ENCODE results near the gene COMMD7.
A peak's percentile ranks its signal among the peaks of the same experiment; 100 is the strongest.

The COMMD7 gene

DNA sequence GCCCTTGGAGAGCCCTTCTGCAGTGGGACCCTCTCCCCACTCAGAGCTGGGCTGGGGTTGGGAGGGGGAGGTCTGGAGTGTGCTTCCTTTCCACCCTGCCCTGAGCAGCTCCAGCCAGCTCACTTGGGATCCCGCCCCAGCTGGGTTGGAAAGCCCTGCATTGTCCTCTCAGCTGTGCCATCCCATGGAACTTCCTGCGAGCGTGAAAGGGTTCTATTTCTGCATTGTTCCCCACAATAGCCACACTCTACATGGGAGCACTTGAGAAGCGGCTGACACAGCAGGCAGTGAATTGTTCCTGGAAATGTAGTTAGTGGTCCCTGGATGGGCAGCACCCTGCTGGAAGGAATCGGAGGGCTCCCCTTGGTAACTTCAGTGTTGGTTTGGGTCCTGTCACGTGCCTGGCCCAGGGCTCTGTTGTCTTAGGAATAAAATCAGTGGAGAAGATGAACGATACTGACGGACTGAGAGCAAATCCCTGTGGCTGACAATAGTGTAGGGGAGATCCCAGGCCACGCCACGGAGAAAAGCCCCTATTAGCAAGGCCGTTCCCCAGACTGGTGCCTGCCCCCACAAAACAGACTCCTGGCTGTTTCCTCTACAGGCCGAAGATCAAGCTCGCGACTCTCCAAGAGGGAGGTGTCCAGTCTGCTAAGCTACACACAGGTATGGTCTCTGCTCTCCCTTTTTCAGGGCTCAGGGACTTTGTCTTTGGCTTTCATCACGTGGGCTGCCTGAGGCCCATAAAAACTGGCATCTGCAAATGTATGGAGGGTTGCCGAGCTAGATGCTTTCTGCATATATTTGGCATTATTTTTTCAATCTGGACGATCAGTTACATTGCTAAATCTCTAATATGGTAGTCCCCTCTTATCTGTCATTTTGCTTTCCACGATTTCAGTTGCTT, 37.7 kb upstream of the COMMD7 start:
- Histone ChIP-seq H4K20me1 (no peaks in the 10 kb centered on the region), H3K27ac (peak overlapping the region; percentile 44), H3K9ac (peak overlapping the region; percentile 17; the same call in 1 of the 2 replicates), H3K36me3 (peaks cover 17% of the 10 kb centered on the region; the same call in 1 of the 2 replicates), H3K4me1 (peaks cover 67% of the 10 kb centered on the region), H3K4me2 (peak overlapping the region; percentile 70), H3K27me3 (no peaks in the 10 kb centered on the region), H3K4me3 (no peak overlapping the region), H3K9me3 (no peaks in the 10 kb centered on the region)
- TF ChIP-seq Cebpa-rat (IDR thresholded peaks at IDR 0.05) = no peak

DNA sequence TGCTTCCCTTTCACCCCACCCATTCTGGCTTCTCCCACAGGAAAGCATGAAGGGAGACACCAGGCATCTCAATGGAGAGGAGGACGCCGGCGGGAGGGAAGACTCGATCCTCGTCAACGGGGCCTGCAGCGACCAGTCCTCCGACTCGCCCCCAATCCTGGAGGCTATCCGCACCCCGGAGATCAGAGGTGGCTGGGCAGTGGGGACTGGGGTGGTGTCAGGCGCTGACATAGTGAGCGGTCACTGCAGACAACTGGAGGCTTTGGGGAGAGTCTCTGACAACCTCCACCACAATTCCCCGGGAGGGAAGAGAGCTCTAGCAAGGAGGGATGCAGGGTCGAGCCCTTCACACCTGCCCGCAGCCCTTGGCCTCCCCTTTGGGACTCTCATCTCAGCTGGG, 37.0 kb upstream of the COMMD7 start:
- Histone ChIP-seq H3K27me3 (no peaks in the 10 kb centered on the region), H3K36me3 (peaks cover 10% of the 10 kb centered on the region; the same call in 1 of the 2 replicates), H3K4me1 (peaks cover 73% of the 10 kb centered on the region), H4K20me1 (no peaks in the 10 kb centered on the region), H3K4me2 (peak overlapping the region; percentile 70), H3K4me3 (no peak overlapping the region), H3K27ac (peak overlapping the region; percentile 44; the same call in 1 of the 2 replicates), H3K9me3 (no peaks in the 10 kb centered on the region), H3K9ac (0 out of 2 replicates have a peak overlapping the region, but pooled peaks have one; percentile 6)
- TF ChIP-seq Cebpa-rat (IDR thresholded peaks at IDR 0.05) = no peak

DNA sequence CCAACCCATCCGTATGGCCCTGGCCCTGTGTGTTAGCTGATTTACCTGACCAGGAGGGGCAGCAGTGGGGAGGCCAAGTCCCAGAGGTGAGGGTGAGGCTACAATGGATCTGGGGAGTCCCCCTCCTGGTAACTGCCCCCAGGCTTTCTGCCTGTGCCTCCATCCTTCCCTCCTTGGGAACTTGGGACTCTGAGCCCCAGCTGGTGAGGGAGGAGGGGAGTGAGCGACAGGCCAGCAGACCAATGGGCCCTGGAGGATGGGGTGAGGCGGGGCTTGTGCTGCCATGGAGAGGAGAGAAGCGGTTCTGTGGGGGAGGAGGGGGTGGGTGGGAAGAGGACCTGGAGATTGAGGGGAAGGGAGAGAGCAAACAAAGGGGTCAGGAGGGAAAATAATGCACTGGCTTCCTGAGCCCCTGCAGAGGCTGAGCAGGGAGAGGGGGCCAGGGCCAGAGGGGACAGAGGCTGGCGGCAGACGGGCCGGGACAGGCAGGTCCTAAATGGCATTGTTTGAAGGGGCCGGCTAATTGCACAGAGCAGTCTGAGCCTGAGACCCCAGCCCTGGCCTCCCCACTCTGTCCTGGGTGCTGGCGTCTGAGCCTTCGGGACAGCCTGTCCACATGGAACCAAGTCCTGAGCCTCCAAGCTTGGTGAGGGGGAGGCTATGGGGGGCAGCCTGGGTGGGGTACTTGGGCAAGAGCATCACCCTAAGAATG, 36.4 kb upstream of the COMMD7 start:
- Histone ChIP-seq H3K4me3 (no peak overlapping the region), H3K4me2 (peak overlapping the region; percentile 70), H3K9ac (no peak overlapping the region)

DNA sequence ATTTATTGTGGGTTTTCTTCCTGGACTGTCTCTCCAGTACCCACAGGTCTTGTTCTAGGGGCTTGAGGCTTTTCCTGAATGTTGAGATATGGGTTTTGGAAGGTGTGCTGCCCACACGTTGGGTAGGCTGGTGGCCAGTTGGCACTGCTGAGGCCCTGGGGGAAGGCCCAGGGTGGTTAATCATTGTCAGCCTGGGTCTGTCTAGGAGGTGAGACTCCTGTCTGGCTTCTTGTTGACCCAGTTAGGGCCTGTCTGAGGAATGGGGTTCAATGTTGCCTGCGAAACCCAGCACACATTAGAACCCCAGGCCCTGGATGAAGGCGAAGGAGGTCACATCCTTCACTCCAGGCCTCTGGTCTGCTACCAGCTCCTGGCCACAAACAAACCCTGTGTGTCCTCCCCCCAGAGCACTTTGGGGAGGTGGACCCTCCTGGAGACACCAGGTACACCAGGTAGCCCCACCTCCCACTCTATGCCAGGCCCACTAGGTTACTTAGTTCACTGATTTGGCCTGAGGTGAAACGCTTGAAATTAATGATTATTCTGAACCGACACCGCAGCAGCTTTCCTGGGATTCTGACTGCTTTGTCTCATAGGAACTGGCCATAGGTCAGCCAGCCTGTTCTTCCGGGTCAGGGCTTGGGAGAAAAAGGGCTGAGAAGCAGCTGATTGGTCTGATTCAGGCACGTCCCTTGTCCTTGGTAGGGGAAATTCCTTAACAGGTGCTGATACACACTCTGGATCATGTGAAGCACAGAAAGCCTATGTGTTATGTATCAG, 34.1 kb upstream of the COMMD7 start:
- H4K20me1 ChIP-seq = no peaks in the 10 kb centered on the region
- no peak overlapping the region for H3K9ac ChIP-seq
- H3K36me3 ChIP-seq = no peaks in the 10 kb centered on the region
- no peaks in the 10 kb centered on the region for H3K9me3 ChIP-seq
- peak overlapping the region; percentile 38 for H3K4me2 ChIP-seq
- H3K27ac ChIP-seq = peak overlapping the region; percentile 43; the same call in 1 of the 2 replicates
- H3K4me3 ChIP-seq = no peak overlapping the region
- peaks cover 71% of the 10 kb centered on the region for H3K4me1 ChIP-seq
- no peaks in the 10 kb centered on the region for H3K27me3 ChIP-seq
- no peak for TF ChIP-seq Cebpa-rat (IDR thresholded peaks at IDR 0.05)

More for the DNA sequence above, 36.4 kb upstream of the COMMD7 start:
- Histone ChIP-seq H3K27me3 (no peaks in the 10 kb centered on the region), H4K20me1 (no peaks in the 10 kb centered on the region), H3K27ac (no peak overlapping the region), H3K4me1 (peaks cover 73% of the 10 kb centered on the region), H3K9me3 (no peaks in the 10 kb centered on the region), H3K36me3 (peaks cover 4% of the 10 kb centered on the region; the same call in 1 of the 2 replicates)
- no peak for TF ChIP-seq Cebpa-rat (IDR thresholded peaks at IDR 0.05)

GRCh38 chr20:32775336-32775991, 32.2 kb upstream of the COMMD7 start:
- H3K4me1 ChIP-seq = peaks cover 70% of the 10 kb centered on the region
- no peaks in the 10 kb centered on the region for H4K20me1 ChIP-seq
- H3K9me3 ChIP-seq = no peaks in the 10 kb centered on the region
- H3K4me2 ChIP-seq = no peak overlapping the region
- TF ChIP-seq Cebpa-rat (IDR thresholded peaks at IDR 0.05) = no peak
- H3K4me3 ChIP-seq = no peak overlapping the region
- H3K36me3 ChIP-seq = no peaks in the 10 kb centered on the region
- no peak overlapping the region for H3K9ac ChIP-seq
- H3K27me3 ChIP-seq = no peaks in the 10 kb centered on the region
- no peak overlapping the region for H3K27ac ChIP-seq

- Histone ChIP-seq H3K9ac (no peak overlapping the region), H4K20me1 (no peaks in the 10 kb centered on the region), H3K4me3 (no peak overlapping the region), H3K36me3 (no peaks in the 10 kb centered on the region), H3K27me3 (no peaks in the 10 kb centered on the region), H3K4me1 (peaks cover 53% of the 10 kb centered on the region), H3K9me3 (no peaks in the 10 kb centered on the region), H3K27ac (no peak overlapping the region), H3K4me2 (no peak overlapping the region)
- no peak for TF ChIP-seq Cebpa-rat (IDR thresholded peaks at IDR 0.05)
Measured at GRCh38 chr20:32773855-32774254, 30.6 kb upstream of the COMMD7 start.

DNA sequence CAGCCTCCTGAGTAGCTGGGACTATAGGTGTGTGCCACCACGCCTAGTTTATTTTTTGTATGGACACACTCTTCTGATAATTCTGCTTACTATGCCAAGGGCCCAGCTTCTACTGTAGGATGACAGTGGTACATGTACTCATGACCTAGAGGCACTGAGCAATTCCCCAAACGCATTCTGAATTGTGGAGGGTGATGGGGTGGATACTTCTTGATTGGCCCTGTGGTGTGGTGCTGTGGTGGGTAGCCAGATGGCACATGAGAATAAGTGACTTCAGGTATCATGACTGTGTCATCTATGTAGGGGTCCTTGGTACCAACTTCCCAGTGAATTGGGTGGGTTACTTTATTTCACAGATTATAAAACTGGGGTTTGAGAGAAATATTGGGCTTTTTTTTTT, 30.0 kb upstream of the COMMD7 start:
- Histone ChIP-seq H3K27me3 (no peaks in the 10 kb centered on the region), H3K4me2 (no peak overlapping the region), H3K36me3 (no peaks in the 10 kb centered on the region), H3K27ac (no peak overlapping the region), H3K9ac (no peak overlapping the region), H3K9me3 (no peaks in the 10 kb centered on the region), H4K20me1 (no peaks in the 10 kb centered on the region), H3K4me3 (no peak overlapping the region), H3K4me1 (peaks cover 48% of the 10 kb centered on the region)
- no peak for TF ChIP-seq Cebpa-rat (IDR thresholded peaks at IDR 0.05)

DNA sequence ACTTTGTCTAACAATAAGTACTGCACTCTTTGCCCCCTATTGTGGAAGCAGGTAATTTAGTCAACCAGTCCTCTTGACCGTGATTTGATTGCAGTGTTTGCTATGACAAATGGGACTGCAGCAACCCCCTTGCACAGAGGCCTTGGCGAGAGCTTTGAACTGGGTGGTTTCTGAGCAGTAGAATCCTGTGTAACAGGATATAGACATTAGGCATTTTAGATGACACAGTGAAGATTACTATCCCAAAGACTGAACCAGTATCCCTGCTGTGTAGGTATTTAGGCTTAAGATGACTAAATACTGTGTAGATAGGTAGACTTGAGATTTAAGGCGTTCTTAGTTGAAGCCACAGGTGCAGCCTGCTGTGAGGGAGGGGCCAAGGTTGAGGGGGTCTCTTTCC, 28.8 kb upstream of the COMMD7 start:
- no peaks in the 10 kb centered on the region for H3K27me3 ChIP-seq
- no peak overlapping the region for H3K4me3 ChIP-seq
- peak overlapping the region; percentile 56; the same call in 1 of the 2 replicates for H3K4me2 ChIP-seq
- TF ChIP-seq Cebpa-rat (IDR thresholded peaks at IDR 0.05) = no peak
- no peak overlapping the region for H3K27ac ChIP-seq
- no peak overlapping the region for H3K9ac ChIP-seq
- H3K4me1 ChIP-seq = peaks cover 36% of the 10 kb centered on the region
- no peaks in the 10 kb centered on the region for H3K36me3 ChIP-seq
- H3K9me3 ChIP-seq = no peaks in the 10 kb centered on the region
- no peaks in the 10 kb centered on the region for H4K20me1 ChIP-seq
